PC-9 (cell line): ENCODE results near the gene CPSF4. TPM values are rescaled to one million over a fixed set of nuclear protein-coding genes. Genes with fewer than 3 reads are reported as not detected.

Experiments used
- BruUV-seq: library from RNA; stranded (reverse); fragments of 400-500 nt; replicated peaks from 2 replicates; lab custom pipeline; 2021; lab: Mats Ljungman, UMichigan
- CTCF ChIA-PET: fragments of 300-600 bp; sonication (Branson Sonifier 250); formaldehyde crosslinking; loops from one replicate; lab custom pipeline; 2022; ENCODE audit warnings: antibody characterized with exemption; lab: Charles Lee
- POLR2A ChIA-PET: fragments of 300-600 bp; sonication (Branson Sonifier 250); formaldehyde crosslinking; loops from one replicate; lab custom pipeline; 2022; ENCODE audit warnings: antibody characterized with exemption; ENCODE audit not compliant: unreplicated experiment; lab: Charles Lee
- DNase-seq, 2 experiments: peaks; one replicate each; pipeline versions ENCODE4 v3.0.0 to v3.0.0-alpha.2; 2015 to 2022; ENCODE audit warnings: mixed read lengths in 1 of 2
- H2AFZ ChIP-seq: fragments of 200-600 bp; sonication (generic); 2 replicates; pipeline ENCODE4 v1.8.1; 2017; ENCODE audit warnings: antibody characterized with exemption
- H3F3A ChIP-seq: fragments of 200-600 bp; sonication (generic); 2 replicates; pipeline ENCODE4 v1.8.1; 2017; ENCODE audit warnings: antibody characterized with exemption, mild to moderate bottlenecking, low read depth; ENCODE audit not compliant: insufficient read depth
- H3K27ac ChIP-seq: fragments of 200-600 bp; sonication (generic); 2 replicates; pipeline ENCODE4 v1.6.1; 2016; ENCODE audit warnings: mixed run types
- H3K27me3 ChIP-seq: fragments of 200-600 bp; sonication (generic); 2 replicates; pipeline ENCODE4 v1.6.1; 2016; ENCODE audit warnings: low read depth, mixed run types; ENCODE audit not compliant: insufficient read depth
- H3K36me3 ChIP-seq: fragments of 200-600 bp; sonication (generic); 2 replicates; pipeline ENCODE4 v1.6.1; 2016; ENCODE audit warnings: low read depth, mixed run types
- H3K4me1 ChIP-seq: fragments of 200-600 bp; sonication (generic); replicated peaks from 2 replicates; pipeline ENCODE4 v1.6.1; 2016; ENCODE audit warnings: mixed run types; ENCODE audit not compliant: insufficient read depth
- H3K4me2 ChIP-seq: fragments of 200-600 bp; sonication (generic); 2 replicates; pipeline ENCODE4 v1.6.1; 2017; ENCODE audit warnings: mixed run types
- H3K4me3 ChIP-seq: fragments of 200-600 bp; sonication (generic); 2 replicates; pipeline ENCODE4 v1.6.1; 2016; ENCODE audit warnings: mixed run types
- H3K79me2 ChIP-seq: fragments of 200-600 bp; sonication (generic); 2 replicates; pipeline ENCODE4 v1.6.1; 2017; ENCODE audit warnings: low read depth, mixed run types
- H3K9me2 ChIP-seq: fragments of 200-600 bp; sonication (generic); 2 replicates; pipeline ENCODE4 v1.8.1; 2017; ENCODE audit warnings: mild to moderate bottlenecking; ENCODE audit not compliant: insufficient read depth
- H3K9me3 ChIP-seq: fragments of 200-600 bp; sonication (generic); 2 replicates; pipeline ENCODE4 v1.8.1; 2016; ENCODE audit warnings: low read depth; ENCODE audit not compliant: insufficient read depth
- H4K20me1 ChIP-seq: fragments of 200-600 bp; sonication (generic); 2 replicates; pipeline ENCODE4 v1.8.1; 2017; ENCODE audit not compliant: insufficient read depth
- CTCF ChIP-seq: fragments of 200-600 bp; sonication (generic); conservative IDR thresholded peaks from 2 replicates; pipeline ENCODE4 v1.6.1; 2017; ENCODE audit warnings: mixed run types, antibody characterized with exemption, mild to moderate bottlenecking, moderate library complexity
- EZH2 ChIP-seq: fragments of 200-600 bp; sonication (generic); IDR thresholded peaks from 2 replicates; pipeline ENCODE4 v1.8.0; 2017; ENCODE audit warnings: antibody characterized with exemption, low read depth
- intact Hi-C: fragments of 100-400 bp; cut with micrococcal nuclease; formaldehyde crosslinking; loops from one replicate; pipeline ENCODE4 v1.10.0; 2022; ENCODE audit not compliant: unreplicated experiment
- total RNA-seq: library from RNA; stranded (reverse); gene quantifications from 2 replicates; pipeline ENCODE4 v1.2.3, GENCODE V29; 2021

Gene CPSF4
- total RNA-seq, 1 experiment from 2014 or later = 69.0 TPM

DNA sequence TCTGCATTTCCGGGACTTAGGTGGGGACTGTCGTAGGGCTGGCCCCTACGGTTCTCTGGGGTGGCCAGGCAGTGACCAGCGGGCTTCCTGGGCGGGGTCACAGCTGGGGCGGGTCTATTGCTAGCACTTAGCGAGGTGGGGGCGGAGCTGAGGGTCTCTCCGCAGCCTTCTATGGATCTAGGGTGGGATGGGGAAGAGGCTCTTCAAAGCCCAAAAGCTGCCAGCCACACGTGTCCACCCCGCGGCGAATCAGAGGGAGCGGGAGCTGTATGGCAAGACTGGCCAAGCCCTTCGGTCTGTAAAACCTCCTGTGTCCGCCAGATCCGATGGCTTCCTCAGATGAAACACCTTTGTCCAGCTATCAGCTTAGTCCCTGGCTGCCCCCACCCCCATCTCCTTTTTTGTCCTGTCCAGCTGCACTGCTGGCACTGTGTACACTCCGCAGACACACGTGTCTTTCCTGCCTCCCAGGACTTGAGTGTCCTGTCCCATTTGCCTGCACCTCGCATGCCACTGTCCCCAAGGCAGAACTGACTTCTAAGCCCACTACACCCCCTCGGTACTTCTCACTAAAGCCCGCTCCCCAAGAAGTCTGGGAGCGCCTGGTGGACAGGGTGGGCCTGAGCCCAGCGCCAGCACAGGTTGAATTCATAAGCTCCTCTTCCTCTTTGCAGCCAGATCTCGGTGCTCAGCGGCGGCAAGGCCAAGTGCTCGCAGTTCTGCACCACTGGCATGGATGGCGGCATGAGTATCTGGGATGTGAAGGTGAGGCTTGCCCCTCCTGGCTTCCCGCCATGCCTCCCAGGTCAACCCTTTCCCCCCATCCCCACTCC, 45.2 kb upstream of the CPSF4 start:
- Histone ChIP-seq H3K9me3 (no peaks in the 10 kb centered on the region), H3K4me2 (no peak overlapping the region), H3K4me1 (no peaks in the 10 kb centered on the region), H2AFZ (no peak overlapping the region), H4K20me1 (peaks cover 23% of the 10 kb centered on the region), H3K36me3 (peaks cover 15% of the 10 kb centered on the region; the same call in 1 of the 2 replicates), H3K9me2 (no peaks in the 10 kb centered on the region), H3K27me3 (no peaks in the 10 kb centered on the region), H3K27ac (no peak overlapping the region), H3K79me2 (no peaks in the 10 kb centered on the region), H3K4me3 (no peak overlapping the region), H3F3A (peaks cover 34% of the 10 kb centered on the region)
- TF ChIP-seq EZH2 (no peak), CTCF (no peak)
- no TSS peak for BruUV-seq
- intact Hi-C loops = no loop called here
- CTCF ChIA-PET = interaction anchor here (0.5 to 0.6 kb wide), 2 partner anchors 18 to 23 kb away, joined by 3 to 13 read pairs; no protein-coding TSS in a partner anchor
- DNase-seq = no peak
- POLR2A ChIA-PET = no interaction called here

- H3K79me2 ChIP-seq = no peaks in the 10 kb centered on the region
- H3K27me3 ChIP-seq = no peaks in the 10 kb centered on the region
- BruUV-seq = no TSS peak
- intact Hi-C loops = no loop called here
- H3K4me1 ChIP-seq = no peaks in the 10 kb centered on the region
- H4K20me1 ChIP-seq = peaks cover 28% of the 10 kb centered on the region
- DNase-seq = no peak
- peaks cover 34% of the 10 kb centered on the region for H3F3A ChIP-seq
- H3K36me3 ChIP-seq = peaks cover 20% of the 10 kb centered on the region; the same call in 1 of the 2 replicates
- H3K4me3 ChIP-seq = no peak overlapping the region
- TF ChIP-seq CTCF (no peak), EZH2 (no peak)
- H3K9me2 ChIP-seq = no peaks in the 10 kb centered on the region
- no peaks in the 10 kb centered on the region for H3K9me3 ChIP-seq
- ChIA-PET CTCF (interaction anchor here (0.6 kb wide), 1 partner anchor 24 kb away, joined by 13 read pairs; no protein-coding TSS in a partner anchor), POLR2A (no interaction called here)
- H3K27ac ChIP-seq = no peak overlapping the region
- no peak overlapping the region for H2AFZ ChIP-seq
- no peak overlapping the region for H3K4me2 ChIP-seq
Observed at GRCh38 chr7:99394188-99394502, 44.6 kb upstream of the CPSF4 start.

DNA sequence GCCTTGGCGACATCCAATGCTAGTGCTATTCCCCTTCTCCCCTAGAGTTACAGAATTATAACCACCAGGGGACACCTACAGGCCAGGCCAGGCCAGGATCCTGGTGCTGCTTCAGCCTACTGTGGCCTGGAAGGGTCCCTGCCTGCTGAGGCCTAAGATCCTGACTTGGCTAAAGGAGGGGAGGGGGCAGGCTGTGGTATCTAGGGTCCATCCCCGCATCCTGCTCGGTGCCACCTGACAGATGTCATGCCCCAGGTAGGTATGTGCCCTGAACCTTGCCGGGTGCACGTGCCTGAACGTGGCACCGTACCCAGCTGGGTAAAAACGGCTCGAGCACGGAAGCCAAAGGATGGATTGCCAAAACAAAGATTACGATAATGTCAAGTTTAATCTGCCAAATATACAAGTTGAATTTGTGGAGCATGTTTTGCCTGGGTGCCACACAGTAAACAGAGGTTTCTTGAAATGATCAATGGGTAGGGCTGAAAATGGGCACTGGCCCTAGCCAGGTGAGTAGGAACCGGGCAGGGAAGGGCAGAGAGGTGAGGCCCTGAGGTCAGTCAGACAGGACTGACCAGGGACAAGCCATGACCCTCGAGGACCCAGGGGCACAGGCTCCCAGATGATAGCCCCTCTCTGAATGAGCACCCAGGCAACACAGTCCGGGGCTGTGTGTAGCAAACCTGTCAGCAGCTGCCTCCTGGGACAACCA, 43.0 kb upstream of the CPSF4 start:
- H3K36me3 ChIP-seq = peaks cover 28% of the 10 kb centered on the region
- no peak overlapping the region for H3K4me2 ChIP-seq
- no peak overlapping the region for H2AFZ ChIP-seq
- no peaks in the 10 kb centered on the region for H3K4me1 ChIP-seq
- H3K27me3 ChIP-seq = no peaks in the 10 kb centered on the region
- POLR2A ChIA-PET = no interaction called here
- no peak overlapping the region for H3K27ac ChIP-seq
- intact Hi-C loops = no loop called here
- CTCF ChIA-PET = no interaction called here
- H3K9me2 ChIP-seq = no peaks in the 10 kb centered on the region
- no peak for DNase-seq
- no peaks in the 10 kb centered on the region for H3K79me2 ChIP-seq
- H3K9me3 ChIP-seq = no peaks in the 10 kb centered on the region
- no peak for TF ChIP-seq EZH2
- TF ChIP-seq CTCF = no peak
- TSS peak; percentile 50 for BruUV-seq
- H4K20me1 ChIP-seq = peaks cover 31% of the 10 kb centered on the region
- H3K4me3 ChIP-seq = no peak overlapping the region
- peaks cover 43% of the 10 kb centered on the region for H3F3A ChIP-seq
